Ishikawa (cell line): Measurements from ENCODE around the gene SNAP91.

Experiments
- CEBPB ChIP-seq: IDR thresholded peaks from 2 replicates; pipeline ENCODE4 v1.6.1; 2012
- FOXM1 ChIP-seq: IDR thresholded peaks from 2 replicates; pipeline ENCODE4 v1.6.1; 2012; ENCODE audit warnings: low read depth, borderline replicate concordance
- RAD21 ChIP-seq: IDR thresholded peaks from 2 replicates; pipeline ENCODE4 v1.6.1; 2012; ENCODE audit warnings: low read depth
- TAF1 ChIP-seq: IDR thresholded peaks from 2 replicates; pipeline ENCODE4 v1.6.1; 2012; ENCODE audit warnings: low read depth, mild to moderate bottlenecking
- TCF12 ChIP-seq: IDR thresholded peaks from 2 replicates; pipeline ENCODE4 v1.6.1; 2012; ENCODE audit warnings: low read depth
- YY1 ChIP-seq: IDR thresholded peaks from 2 replicates; pipeline ENCODE4 v1.6.1; 2012; ENCODE audit warnings: low read depth
- TF ChIP-seq, protein P1 (sequence below): IDR thresholded peaks from 2 replicates; pipeline ENCODE4 v1.6.1; 2012

- TF ChIP-seq TAF1 (no peak), TCF12 (no peak), YY1 (no peak), RAD21 (no peak), CEBPB (no peak), FOXM1 (no peak)
- TF ChIP-seq, protein P1, sequence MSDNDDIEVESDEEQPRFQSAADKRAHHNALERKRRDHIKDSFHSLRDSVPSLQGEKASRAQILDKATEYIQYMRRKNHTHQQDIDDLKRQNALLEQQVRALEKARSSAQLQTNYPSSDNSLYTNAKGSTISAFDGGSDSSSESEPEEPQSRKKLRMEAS = no peak
Measured at GRCh38 chr6:83613378-83613777, 95.5 kb downstream of the SNAP91 start.
